CD4-positive, alpha-beta T cell treated with Interleukin-17A for 1 hour (primary cell): Measurements from ENCODE around the gene TWIST2.

Experiments
- DNase-seq: peaks from one replicate; pipeline ENCODE4 v3.0.0-alpha.2; 2020

TWIST2 gene

DNA sequence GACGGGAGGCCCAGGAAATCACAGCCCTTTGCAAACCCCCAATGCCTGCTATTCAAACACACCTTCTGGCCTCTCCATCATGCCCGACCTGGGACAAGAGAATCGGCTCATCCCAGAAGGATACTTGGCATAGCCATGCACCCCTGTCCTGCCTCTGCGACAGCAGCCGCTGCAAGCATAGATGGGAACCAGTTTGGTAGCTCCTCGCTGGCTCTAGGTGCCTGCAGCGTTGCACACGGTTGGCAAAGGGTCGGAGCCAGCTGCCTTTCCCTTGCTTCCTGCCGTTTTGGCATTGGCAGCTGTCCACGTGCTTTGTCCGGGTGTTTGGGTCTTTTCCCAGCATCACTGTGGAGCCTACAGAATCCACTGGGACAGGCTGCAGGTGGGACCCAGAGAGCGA, 76.9 kb downstream of the TWIST2 start:
- no peak for DNase-seq

DNA sequence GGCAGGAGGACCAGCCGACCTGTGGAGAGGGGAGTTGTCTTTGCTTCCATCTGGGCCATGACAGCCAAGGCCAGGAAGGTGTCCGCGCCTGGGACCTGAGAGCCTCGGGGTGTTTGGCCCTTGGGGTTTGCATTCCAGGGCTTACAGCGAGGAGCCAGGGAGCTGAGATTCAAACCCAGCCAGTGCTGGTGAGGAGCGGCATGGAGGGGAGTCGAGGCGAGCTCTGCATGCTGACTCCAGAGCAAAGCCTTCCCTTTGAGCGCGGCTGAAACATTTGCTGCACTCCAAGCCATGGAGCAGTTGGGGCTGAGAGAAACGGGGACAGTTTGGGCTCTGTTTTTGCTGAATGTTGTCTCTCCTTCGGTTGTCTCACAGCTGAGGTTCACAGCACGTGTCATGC, 77.4 kb downstream of the TWIST2 start:
- no peak for DNase-seq

DNA sequence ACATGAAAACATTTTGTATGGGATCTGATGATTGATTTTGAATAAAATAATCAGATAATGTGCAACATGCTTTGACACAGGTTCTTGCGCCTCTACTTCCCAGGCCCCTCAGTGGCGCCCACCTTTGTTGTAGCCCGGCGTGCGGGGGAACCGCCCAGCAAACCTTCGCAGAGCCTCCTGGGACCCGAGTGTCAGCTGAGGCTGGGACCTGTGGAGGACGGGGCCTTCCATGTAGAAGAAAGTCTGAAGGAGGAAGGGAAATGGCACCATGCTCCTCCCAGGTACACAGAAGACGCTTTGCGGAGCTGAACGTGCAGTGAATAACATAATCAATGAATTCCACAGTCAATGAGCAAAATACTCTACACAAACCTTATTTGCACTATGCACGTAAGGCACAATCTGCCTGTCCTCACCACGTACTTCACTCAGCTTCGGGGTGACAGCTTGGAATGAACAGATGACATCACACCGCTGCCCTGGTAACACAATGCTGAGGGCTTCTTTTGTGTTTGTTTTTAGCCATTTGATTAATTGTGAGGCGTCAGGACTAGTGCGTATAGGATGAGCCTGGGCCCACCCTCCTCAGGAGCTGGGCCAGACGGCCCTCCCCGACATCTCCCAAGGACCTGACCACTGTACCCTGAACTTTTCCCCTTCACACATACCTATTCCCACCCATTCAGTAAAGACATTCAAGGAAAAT, 78.1 kb downstream of the TWIST2 start:
- DNase-seq = no peak

DNA sequence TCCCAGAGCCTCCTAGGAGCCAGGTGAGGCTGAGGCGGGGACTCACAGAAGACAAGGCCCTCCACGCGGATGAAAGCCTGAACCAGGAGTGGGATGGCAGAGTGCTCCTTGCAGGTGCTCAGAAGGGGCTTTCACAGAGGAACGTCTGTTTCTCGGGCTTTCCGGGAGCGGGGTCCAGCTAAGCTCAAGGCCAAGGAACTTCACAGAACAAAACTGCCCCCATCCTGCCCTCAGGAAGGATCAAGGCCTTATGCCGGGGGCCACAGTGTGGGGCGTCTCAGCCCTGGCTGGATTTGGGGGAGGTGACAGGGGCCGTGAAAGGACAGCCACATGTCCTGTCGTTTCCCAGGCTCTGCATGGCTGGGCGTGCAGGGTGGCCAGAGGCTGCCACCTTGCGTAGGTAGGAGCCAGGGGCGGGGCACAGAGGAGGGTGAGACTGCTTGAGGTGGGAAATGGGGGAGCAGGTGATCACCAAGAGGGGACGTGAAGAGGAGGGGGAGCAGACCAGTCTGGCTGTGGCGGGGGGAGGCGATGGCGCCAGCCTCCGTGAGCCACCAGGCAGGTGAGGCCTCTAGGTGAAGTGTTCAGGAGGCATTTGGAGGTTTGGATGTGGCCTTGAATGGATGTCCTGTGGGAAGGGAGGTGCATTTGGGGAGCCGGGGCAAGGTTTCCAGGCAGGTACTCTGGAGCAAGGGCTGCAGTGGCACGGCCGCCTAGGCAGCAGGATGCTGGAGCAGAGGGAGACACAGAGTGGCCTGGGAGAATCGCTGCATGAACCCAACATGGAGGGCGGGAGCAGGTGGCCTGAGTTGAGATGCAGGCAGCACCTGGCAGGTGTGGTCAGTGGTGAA, 79.1 kb downstream of the TWIST2 start:
- DNase-seq = no peak

DNA sequence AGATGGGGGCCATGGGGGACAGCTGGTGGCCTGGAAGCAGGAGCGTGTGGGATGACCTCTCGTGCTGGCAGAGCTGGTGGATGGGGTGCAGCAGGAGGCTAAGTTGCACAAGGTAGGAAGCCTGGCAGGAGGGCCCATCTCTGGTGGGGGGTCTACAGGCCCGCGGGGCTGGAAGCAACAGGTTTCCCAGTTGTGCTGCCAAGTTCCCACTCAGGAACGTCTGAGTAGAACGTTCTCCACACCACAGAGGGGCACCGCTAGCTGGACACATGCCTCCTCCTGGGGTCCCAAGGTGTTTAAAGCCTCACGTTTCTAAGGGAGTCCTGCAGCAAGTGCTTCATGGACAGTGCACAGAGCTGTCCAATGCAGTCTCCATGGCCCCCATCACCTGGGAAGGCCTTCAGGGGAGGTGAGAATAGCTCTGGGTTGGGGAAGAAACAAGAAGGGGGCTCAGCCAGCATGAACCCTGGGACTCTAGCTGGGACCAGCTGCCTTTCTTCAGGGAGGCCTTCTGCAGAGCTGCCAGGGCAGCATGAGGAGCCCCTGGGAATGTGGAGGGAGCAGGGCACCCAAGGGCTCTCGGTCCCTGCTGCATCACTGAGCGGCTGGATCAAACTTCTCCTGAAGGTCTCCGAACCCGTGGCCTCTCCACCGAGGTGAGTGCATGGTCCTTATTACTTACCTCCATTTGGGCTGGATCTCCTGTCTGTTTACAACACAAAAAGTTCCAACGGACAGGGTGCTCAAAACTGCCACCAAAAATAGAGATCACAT, 80.0 kb downstream of the TWIST2 start:
- DNase-seq = no peak

DNA sequence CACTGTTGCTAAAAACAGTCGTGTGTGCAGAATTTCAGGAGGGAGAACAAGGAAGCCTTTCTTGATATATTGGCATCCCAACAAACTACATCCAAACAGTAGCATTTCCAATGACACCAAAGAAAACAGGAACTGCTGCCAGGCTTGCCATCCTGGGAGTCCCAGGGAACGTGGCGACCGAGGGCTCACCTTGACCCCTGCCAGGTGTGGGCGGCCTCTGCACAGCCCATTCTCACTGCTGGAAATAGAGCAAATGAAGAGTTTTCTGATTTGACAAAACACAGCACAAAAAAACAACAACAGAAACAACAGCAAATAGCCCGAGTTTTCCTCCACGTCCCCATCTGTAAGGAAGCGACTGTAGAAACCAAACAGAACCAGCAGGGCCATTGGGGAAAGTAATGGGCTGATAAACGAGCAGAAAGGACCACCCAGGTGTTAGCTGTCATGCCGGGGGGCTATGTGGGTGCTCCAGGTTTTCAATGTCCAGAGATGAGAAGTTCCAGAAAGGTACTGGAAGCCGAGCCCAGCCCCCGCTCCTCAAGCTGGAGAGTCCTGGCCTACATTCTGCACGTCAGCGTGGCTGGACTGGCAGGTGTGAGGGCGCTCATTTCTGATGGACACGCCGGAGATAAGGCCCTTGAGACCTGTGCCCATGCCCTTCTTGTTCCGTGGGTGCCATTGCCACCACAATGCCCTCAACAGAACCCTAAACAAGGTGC, 80.8 kb downstream of the TWIST2 start:
- DNase-seq = no peak

DNA sequence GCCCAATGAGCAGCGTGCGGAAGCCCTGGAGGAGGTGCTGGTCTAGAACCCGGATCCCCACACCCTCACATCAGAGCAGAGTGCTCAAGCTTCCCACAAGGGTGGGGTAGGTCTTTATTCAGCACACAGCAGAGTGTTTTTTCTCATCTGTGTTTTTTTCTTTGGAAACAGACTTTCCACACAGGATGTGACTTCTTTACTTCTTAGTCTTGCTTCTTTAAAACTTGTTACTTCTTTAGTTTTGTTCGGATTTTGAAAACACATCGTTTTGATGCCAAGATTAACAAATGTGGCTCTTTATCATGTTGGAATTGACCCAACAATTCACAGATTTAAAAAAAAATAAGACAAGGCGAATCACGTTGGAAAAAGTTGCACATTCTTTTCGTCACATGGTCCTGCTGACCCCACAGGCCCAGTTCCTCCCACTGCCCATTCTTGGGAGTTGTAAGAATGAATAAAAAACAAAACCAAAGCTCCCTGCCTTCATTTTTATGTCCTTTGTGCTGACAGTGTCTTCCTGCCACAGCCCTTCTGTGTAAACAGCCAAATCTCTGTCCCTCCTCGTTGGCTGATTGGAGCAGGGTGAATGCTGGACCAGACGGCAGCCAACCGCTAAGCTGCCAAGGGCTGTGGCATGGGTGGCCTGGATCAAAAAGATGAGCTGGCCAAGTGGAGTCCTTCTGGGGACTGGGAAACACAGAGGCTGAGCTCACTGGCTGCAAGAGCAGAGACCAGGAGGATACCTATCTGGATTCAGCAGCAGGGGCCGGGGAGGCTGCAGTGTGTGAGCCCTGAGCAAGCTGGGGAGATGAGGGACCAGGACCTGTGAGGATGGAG, 81.6 kb downstream of the TWIST2 start:
- DNase-seq = no peak

DNA sequence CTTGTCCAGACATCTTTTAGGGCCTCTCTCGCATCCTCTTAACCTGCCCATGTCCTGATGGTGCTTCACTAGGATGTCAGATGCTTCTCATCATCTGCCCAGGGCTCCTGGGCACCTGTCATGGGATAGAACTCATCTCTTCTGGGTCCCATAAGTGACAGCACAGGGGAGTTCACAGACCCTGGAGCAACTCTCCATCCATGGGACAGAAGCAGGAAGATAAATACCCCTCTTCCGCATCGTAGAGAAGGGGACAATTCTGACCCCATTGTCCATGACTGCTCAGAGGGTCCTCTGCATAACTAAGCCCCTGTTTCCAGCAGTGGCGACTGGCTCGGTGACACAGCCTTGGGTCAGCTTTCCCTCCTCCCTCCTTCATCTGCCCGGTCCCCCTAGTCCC, 82.3 kb downstream of the TWIST2 start:
- no peak for DNase-seq

DNA sequence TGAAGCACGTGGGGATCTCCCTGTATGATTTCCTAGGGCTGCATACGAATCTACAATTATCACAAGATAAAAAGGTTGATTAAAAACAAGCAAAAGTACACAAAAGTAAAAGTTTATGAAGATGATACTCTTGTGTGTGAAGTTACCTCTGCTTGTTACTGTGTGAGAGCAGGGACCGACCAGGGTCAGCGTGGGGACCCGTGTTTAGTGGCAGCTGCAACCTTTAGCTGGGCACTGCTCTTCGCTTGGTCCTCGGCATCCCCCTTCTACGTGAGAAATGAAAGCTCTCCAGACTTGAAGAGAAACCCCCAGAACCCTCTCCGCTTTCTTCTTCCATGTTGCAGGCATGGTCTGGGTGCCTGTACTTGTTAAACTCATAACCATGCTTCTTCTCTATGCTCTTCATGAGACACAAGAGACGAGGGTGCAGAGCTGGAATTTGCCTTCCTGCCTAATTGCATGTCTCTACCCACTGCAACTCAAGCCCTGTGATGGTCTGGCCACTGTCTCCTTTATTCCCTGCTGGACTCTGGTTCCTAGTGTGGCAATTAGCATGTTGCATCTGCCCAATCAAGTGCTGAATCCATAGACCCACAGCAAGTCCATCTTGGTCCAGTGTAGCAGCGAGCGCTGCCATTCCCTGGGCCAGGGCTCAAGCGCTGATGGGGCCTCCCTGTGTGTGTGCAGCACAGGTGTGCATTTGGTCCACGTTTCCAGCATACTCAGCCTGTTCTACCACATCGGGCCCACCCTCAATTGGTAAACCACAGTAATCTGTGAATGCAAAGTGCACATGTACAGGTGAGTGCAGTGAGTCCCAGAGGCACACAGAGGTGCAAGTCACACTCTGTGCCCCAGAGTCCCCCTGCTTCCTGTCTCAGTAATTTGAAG, 88.5 kb downstream of the TWIST2 start:
- no peak for DNase-seq

DNA sequence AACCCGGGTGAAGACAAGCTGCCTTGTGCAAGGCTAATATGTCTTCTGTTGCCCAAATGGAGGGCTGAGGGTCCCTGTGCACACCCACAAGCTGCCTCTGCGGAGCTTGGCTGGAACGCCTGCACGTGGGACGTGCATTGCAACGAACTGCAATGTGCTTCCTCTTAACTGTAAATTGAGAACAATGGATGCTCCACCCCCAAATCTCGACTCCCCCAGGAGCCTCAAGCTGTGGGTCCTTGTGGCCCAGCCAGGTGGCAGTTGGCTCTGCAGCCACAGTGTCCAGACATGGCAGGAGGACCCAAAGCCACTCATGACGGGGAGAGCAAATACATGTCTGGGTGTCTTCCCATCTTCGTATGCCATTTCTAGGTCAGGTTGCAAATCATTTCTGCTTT, 90.1 kb downstream of the TWIST2 start:
- no peak for DNase-seq

DNA sequence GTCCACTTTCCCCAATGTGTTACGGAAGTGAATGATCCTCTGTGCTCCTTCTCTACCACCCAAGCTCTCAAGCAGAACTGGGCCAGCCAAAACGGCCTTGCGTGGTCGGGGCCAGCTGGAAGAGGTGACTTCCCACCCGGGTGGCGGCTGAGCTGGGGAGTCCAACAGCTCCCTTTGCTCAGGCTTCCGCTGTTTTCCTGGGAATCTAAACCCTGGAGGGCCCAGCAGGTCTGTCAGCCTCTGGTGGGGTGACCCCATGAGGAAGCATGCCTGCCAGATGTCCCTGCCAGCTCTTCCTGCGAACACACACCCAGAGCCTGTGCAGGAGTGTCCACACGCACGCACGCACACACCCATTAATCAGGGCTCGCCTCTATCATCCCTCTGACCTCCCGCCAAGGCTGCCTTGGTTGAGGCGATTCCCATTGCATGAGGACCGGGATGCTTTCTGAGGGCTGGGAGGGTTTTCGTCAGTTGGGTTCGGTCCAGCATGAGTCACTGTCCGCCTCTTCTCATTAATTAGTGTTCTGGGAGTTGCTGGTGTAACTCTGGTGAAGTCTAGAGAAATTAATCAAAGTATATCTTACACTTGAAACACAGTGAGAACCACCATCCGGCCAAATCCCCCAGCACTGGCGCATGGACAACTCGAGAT, 90.6 kb downstream of the TWIST2 start:
- DNase-seq = no peak

DNA sequence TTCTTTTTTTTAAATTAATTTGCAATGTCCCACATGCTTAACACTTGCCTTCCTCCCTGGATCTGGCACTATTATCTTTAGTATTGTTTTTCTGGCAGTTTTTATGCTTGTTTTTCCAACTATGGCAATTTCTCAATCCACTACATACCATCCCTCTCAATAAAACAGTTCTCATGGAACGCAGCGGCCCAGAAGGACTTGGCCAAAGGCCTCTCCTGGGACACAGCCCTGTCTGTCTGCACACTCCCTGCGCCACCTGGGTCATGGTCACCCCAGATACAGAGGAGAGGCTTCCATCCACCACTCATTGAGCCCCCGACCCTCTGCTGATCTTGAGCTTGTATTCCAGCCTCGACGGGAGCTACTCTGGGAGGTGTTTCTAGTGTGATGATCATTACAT, 91.2 kb downstream of the TWIST2 start:
- no peak for DNase-seq

DNA sequence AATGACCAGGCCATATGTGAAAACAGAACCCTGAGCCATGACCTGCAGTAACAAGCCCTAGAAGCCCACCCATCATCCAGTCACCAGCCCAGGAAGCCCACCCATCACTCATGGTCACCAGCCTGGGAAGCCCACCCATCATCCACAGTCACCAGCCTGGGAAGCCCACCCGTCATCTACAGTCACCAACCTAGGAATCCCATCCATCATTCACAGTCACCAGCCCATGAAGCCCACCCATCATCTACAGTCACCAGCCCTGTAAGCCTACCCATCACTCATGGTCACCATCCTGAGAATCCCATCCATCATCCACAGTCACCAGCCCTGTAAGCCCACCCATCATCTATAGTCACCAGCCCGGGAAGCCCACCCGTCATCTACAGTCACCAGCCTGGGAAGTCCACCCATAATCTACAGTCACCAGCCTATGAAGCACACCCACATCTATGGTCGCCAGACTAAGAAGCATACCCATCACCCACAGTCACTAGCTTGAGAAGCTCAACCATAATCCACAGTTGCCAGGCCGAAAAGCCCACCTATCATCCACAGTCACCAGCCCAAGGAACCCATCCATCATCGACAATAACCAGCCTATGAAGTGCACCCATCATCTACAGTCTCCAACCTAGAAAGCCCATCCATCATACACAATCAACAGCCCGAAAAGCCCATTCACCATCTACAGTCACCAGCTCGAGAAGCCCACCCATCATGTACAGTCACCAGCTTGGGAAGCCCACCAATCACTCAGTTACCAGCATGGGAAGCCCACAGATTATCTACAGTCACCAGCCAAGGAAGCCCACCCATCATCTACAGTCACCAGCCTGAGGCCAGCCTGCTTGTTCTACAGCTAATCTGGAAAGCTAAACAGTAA, 91.9 kb downstream of the TWIST2 start:
- DNase-seq = no peak

DNA sequence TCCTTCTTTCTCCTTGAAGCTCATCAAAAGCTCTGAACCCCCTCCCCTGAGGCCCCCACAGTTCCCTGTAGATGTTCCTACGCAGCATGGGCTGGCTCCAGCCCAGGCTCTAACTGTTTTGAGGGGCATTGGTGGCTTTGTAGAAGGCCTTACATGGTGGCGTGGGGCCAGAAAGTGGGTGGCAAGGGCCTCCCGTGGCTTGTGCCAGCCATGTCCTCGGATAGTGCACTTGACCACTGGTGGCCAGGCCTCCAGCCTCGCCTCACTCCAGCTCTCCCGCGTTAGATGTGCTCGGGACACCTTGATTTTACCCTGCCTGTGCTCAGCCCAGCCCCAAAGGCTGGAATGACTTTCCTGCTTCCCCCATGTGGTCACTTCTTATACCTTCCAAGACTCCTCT, 92.9 kb downstream of the TWIST2 start:
- no peak for DNase-seq

DNA sequence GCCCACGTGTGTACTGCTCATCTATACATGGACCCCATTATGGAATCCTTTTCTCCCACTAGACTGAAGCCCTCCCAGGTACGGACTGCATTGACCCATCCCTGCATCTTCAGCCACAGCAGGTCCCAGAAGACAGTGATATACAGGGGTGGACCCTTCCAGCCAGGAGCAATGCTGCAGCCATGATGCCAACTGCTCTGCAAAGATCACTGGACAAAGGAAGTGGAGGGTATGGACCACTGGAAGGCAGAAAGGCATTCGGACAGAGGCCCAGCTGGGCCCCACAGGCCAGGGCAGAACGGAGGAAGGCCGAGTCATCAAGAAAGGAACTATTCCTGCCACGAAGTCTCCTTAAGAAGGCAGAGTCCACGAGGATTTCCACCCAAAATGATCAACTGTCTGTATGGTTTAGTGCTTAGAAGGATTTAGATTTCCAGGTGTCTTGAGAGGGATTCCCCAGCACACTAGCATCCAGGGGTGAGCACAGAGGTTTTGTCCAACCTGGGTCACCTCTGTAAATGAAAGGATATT, 93.4 kb downstream of the TWIST2 start:
- DNase-seq = no peak

DNA sequence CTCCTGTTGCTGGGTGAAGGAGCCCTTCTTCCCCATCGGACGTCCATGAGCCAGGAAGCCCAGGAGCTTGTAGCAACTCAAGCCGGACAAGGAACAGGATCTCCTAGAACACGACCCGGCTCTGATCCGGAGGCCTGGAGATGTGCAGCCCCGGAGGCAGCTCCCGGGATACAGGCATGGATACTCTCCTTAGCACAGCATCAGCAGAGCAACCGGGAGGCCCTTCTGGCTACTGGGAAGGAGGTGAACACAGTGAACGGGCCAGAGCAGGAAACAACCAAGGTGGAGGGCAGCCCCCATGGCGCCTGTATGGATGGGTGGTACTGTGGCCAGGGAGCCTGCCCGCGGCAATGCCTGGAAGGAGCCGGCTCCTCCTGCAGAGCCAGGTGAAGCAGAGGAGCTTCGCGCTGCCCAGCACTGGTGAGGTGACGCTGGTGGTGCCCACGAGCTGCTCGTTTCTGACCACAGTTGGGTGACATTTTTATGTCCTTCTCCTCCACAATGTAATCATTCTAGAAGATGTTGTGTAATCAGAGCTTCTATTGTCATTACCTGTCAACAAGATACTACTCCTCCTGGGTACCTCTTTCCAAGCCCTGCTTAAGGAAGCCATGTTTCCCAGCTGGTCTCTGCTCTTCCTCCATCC, 94.3 kb downstream of the TWIST2 start:
- no peak for DNase-seq

DNA sequence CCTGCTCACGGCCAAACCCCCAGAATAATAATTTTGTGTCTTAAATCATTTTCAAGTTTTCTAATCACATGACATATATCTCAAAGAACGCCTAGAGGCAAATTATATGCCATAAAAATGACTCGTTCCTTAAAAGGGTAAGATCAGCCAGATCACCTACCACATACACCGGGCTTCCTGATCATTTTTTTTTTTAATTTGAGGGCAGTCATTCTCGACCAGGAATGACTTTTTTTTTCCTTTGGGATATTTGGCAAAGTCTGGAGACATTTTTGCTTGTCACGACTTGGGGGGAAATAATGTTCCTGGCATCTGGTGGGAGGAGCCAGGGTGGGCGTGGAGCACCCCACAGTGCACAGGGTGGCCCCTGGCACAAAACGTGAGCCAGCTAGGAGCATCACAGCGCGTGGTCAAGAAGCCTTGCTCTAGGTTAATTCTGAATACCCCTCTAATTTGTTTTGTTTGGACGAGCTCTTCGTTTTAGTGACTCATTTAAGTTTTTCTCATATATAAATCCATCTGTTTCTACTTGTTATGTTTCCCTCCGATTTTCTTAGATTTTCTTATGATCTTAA, 94.9 kb downstream of the TWIST2 start:
- DNase-seq = no peak
